ENCODE measurements around the gene UTY.

DNA sequence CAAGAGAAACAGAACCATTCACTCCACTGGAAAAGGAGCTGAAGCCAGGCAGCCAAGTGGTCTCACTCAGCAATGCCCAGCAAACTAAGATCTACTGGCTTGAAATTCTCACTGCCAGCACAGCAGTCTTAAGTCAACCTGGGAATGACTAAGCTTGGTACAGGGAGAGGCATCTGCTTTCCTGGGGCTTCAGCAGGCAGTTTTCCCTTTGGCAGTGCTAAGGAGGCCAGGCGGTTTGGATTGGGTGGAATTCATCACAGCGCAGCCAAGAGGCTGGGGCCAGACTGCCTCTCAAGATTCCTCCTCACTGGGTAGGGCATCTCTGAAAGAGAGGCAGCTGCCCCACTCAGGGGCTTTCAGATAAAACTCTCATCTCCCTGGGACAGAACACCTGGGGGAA is 149.2 kb downstream of the UTY start:
- TF ChIP-seq, protein P1, sequence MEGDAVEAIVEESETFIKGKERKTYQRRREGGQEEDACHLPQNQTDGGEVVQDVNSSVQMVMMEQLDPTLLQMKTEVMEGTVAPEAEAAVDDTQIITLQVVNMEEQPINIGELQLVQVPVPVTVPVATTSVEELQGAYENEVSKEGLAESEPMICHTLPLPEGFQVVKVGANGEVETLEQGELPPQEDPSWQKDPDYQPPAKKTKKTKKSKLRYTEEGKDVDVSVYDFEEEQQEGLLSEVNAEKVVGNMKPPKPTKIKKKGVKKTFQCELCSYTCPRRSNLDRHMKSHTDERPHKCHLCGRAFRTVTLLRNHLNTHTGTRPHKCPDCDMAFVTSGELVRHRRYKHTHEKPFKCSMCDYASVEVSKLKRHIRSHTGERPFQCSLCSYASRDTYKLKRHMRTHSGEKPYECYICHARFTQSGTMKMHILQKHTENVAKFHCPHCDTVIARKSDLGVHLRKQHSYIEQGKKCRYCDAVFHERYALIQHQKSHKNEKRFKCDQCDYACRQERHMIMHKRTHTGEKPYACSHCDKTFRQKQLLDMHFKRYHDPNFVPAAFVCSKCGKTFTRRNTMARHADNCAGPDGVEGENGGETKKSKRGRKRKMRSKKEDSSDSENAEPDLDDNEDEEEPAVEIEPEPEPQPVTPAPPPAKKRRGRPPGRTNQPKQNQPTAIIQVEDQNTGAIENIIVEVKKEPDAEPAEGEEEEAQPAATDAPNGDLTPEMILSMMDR (IDR thresholded peaks at IDR 0.05): no peak
- no peak for TF ChIP-seq POLR2A (IDR thresholded peaks at IDR 0.05)

All from adrenal gland (tissue), 5 donors.